AG10803 (cell line): ENCODE data around the gene TTLL1.
A peak's percentile ranks its signal among the peaks of the same experiment; 100 is the strongest.
"Not testable (repeated sequence)": the region's sequence is repeated elsewhere in the genome, so short reads cannot be mapped to it uniquely, and the experiment has no call there.

Experiments used
- DNase-seq: peaks from one replicate; pipeline ENCODE4 v3.0.0; 2010; ENCODE audit warnings: low read depth
- H3K4me3 ChIP-seq: 2 replicates; pipeline ENCODE4 v1.5.1; 2011; ENCODE audit warnings: mild to moderate bottlenecking, low read length, control low read depth
- TF ChIP-seq, protein P1 (sequence below): conservative IDR thresholded peaks from 2 replicates; pipeline ENCODE4 v1.5.1; 2011; ENCODE audit warnings: mild to moderate bottlenecking, low read length, control low read depth, inconsistent platforms

The TTLL1 gene

DNA sequence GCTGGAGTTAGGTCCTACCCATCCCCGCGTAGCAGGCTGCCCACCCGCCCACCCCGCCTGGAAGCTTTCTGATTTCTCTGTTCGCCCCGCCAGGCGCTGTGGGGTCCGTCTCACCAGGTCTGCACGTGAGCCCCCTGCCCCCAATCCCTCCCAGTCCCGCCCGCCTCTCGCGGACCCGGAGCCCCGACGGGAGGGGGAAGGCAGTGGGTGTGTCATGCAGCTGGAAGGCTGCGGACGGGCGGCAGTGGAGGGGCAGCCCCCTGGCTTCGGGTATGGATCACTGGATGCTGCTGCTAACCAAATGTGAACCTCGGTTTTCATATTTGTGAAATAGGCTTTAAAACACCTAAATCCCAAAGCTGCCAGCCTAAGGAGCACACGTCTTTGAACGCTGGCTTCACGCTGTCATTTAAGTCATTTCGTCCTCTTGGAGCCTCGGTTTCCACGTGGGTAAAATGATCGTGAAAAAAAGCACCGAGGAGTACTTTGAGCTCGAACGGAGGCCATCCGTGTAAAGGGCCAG is 20.8 kb upstream of the TTLL1 start:
- no peak for DNase-seq
- H3K4me3 ChIP-seq: peak overlapping the region; percentile 45
- TF ChIP-seq, protein P1, sequence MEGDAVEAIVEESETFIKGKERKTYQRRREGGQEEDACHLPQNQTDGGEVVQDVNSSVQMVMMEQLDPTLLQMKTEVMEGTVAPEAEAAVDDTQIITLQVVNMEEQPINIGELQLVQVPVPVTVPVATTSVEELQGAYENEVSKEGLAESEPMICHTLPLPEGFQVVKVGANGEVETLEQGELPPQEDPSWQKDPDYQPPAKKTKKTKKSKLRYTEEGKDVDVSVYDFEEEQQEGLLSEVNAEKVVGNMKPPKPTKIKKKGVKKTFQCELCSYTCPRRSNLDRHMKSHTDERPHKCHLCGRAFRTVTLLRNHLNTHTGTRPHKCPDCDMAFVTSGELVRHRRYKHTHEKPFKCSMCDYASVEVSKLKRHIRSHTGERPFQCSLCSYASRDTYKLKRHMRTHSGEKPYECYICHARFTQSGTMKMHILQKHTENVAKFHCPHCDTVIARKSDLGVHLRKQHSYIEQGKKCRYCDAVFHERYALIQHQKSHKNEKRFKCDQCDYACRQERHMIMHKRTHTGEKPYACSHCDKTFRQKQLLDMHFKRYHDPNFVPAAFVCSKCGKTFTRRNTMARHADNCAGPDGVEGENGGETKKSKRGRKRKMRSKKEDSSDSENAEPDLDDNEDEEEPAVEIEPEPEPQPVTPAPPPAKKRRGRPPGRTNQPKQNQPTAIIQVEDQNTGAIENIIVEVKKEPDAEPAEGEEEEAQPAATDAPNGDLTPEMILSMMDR: no peak

DNA sequence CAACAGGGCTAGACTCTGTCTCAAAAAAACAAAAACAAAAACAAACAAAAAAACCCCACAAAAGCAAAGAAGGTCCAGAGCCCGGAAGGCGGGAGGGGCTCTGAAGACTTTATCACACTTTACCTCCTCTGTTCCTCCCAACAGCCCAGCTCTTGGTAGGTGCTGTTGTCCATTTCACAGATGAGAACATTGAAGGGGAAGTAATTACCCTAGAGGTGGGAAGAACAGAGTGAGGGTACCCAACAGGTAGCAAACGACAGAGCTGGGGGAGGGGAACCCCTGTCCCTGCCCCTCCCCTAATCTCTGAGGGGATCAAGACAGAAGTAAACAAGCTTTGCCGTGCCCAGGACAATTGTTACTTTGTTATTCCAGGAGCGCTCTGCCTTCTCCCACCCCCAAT is 20.3 kb upstream of the TTLL1 start:
- no peak overlapping the region for H3K4me3 ChIP-seq
- TF ChIP-seq, protein P1: no peak

DNA sequence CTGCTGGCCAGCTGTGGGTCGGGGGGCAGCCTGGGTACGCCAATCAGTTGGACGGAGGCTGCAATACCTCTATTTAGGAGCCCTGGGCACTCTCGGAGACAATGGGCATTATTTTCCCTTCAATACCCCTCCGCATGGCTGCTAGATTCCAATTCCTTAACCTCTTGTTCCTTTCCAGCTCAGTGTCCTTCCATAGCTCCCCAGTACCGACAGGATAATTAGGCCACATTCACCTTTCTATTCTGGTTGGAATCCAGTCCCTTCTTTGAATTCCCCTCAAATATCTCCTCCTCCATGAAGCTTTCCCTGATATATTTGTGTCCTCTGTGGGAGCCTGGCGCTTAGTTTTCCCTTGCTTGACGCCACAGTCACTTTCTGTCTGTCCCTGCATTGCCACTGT is 17.1 kb upstream of the TTLL1 start:
- H3K4me3 ChIP-seq: no peak overlapping the region
- TF ChIP-seq, protein P1: no peak
- no peak for DNase-seq

More for the DNA sequence above, 20.3 kb upstream of the TTLL1 start:
- no peak for DNase-seq

DNA sequence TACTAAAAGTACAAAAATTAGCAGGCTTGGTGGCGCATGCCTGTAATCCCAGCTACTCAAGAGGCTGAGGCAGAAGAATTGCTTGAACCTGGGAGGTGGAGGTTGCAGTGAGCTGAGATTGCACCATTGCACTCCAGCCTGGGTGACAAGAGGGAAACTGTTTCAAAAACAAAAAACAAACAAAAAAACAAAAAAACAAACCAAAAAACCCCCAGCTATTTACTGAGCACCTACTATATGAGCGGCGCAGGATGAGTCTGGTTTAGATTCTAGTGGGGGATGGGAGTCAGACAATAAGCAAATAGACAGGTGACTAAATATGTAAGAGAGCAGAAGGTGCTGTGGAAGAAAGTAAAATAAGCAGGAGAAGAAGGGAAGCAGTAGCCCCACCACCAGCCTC is 15.8 kb upstream of the TTLL1 start:
- not testable (repeated sequence) for H3K4me3 ChIP-seq, DNase-seq

DNA sequence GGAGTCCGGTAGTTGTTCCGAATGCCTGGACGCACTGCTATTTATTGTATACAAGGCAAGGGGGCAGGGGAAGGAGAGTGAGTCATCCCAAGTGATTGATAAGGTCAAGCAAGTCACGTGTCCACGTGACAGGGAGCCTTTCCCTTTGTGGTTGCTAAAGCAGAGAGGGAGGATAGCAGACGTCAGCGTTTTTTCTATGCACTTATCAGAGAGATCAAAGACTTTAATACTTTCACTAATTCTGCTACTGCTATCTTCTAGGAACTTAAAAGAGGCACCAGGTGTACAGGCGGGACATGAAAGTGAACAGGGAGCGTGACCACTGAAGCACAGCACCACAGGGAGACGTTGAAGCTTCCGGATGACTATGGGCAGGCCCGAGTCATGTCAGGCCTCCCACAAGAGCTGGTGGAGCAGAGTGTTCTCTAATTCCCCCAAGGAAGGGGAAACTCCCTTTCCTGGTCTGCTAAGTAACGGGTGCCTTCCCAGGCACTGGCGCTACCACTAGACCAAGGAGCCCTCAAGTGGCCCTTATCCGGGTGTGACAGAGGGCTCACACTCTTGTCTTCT is 14.9 kb upstream of the TTLL1 start:
- not testable (repeated sequence) for DNase-seq, H3K4me3 ChIP-seq

DNA sequence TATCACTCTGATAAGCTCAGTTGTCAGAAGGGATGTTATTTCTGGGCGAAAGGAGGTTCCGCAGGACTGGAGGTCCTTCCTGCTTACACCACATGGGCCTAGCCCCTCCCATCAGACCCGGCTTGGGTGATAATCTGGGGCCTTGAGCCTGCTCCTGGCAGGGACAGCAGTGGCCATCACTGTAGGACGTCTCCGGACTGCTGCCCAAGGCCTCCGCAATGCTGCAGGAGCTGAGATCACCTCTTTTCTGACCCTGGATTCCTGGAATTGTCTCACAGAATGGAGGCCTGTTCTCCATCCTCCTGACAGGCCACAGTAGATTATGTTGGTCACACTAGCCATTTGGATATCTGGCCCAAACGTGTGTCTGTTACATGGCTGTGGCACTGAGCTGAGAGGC is 12.1 kb upstream of the TTLL1 start:
- TF ChIP-seq, protein P1: no peak
- DNase-seq: no peak
- H3K4me3 ChIP-seq: no peak overlapping the region

DNA sequence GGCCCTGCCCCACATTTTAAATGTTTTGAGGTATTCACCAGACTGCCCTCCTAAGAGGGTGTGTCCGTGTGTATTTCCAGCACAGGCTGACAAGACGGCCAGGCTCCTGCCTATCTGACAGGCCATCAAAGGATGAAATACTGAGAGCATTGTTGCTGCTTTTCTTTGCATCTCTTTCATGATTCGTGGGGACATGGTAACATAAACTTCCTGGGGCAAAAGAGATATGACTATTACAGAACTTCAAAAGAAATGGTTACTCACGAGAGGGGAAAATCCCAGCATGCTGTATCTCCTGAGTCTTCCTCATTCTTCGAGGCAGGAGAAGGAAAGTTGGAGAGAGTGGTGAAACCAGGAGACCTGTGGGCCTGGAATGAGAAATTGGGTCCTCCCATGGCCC is 11.0 kb upstream of the TTLL1 start:
- TF ChIP-seq, protein P1: no peak

DNA sequence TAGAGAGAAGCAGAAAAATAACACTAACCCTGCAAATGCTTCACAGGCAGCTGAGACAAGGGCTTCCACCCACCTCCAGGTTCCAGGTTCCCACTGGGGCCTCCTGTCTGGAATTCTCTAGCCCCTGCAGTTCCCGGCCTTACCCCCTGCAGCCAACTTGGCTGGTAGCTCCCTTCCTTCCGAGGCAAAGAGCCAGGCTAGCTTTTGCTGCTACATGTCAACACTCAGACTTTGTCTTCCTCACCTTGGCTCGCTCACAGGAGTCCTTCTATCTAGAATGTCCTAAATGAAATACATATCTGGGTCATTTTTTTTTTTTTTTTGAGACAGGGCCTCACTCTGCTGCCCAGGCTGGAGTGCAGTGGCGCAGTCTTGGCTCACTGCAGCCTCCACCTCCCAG is 9.9 kb upstream of the TTLL1 start:
- TF ChIP-seq, protein P1: no peak
- no peak for DNase-seq

More for the DNA sequence above, 11.0 kb upstream of the TTLL1 start:
- DNase-seq: no peak
- no peak overlapping the region for H3K4me3 ChIP-seq

More for the DNA sequence above, 9.9 kb upstream of the TTLL1 start:
- no peak overlapping the region for H3K4me3 ChIP-seq
